ENCODE data around the gene OSBPL3. TPM values are rescaled to one million over a fixed set of nuclear protein-coding genes. Genes with fewer than 3 reads are reported as not detected.

Gene OSBPL3
- total and polyA plus RNA-seq, 7 donors = 0.60 to 6.3 (median 1.8) TPM

DNA sequence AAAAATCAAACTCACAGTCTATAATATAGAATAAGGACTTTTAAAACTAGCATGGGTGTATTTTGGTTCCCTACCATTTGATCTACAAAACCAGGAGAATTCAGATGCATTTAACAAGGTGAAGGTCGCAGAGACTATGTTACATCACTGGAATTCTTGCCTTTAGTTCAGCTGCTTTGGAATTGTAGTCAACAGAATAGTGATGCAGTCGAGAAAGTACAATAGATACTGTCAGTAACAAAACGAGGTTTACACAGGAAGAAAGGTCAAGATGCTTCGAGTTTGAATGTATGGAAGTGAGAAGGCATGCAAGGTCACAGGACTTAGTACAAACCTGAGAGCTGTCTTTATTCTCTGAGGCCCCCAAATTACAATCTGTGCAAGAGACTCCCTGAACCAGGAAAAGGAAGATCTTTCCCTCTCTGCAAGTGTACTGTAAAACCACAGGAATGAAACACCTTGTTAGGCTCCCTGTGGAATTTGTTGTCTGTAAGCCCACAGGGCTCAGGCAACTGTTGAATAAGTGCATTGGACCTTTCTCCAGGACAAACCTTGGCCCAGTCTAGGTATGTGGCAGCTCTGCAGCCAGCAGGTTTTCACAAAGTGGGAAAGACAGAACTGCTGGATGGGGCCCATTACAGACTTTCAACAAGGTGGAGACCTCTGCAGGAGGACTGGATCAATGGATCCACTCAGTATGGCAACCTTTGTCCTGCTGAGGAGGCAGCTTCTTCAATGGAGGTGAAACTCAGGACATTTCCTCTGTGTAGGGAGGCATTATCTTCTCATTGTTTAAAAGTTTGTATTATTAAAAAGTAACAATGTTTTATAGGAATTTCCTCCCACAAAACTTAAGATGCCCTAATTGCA, 121.6 kb downstream of the OSBPL3 start:
- no peaks in the 10 kb centered on the region for H3K27me3 ChIP-seq
- no peak overlapping the region for H3K4me3 ChIP-seq
- H3K9me3 ChIP-seq = no peaks in the 10 kb centered on the region
- peaks cover 0 to 6% (median 0%) of the 10 kb centered on the region in 4 donors for H3K4me1 ChIP-seq
- no peaks in the 10 kb centered on the region for H3K36me3 ChIP-seq
- intact Hi-C loops (cut with DNase I) = no loop called here
- TF ChIP-seq EP300 (IDR thresholded peaks at IDR 0.05) = no peak
- TF ChIP-seq, protein P1, sequence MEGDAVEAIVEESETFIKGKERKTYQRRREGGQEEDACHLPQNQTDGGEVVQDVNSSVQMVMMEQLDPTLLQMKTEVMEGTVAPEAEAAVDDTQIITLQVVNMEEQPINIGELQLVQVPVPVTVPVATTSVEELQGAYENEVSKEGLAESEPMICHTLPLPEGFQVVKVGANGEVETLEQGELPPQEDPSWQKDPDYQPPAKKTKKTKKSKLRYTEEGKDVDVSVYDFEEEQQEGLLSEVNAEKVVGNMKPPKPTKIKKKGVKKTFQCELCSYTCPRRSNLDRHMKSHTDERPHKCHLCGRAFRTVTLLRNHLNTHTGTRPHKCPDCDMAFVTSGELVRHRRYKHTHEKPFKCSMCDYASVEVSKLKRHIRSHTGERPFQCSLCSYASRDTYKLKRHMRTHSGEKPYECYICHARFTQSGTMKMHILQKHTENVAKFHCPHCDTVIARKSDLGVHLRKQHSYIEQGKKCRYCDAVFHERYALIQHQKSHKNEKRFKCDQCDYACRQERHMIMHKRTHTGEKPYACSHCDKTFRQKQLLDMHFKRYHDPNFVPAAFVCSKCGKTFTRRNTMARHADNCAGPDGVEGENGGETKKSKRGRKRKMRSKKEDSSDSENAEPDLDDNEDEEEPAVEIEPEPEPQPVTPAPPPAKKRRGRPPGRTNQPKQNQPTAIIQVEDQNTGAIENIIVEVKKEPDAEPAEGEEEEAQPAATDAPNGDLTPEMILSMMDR (IDR thresholded peaks at IDR 0.05) = no peak
- TF ChIP-seq POLR2AphosphoS5 (IDR thresholded peaks at IDR 0.05) = no peak
- TF ChIP-seq POLR2A (IDR thresholded peaks at IDR 0.05) = no peak
- DNase-seq = no peak
- WGBS, 2 donors = 71 to 79% methylated on average over 4 of the region's 4 CpGs
- H3K27ac ChIP-seq = no peak overlapping the region

DNA sequence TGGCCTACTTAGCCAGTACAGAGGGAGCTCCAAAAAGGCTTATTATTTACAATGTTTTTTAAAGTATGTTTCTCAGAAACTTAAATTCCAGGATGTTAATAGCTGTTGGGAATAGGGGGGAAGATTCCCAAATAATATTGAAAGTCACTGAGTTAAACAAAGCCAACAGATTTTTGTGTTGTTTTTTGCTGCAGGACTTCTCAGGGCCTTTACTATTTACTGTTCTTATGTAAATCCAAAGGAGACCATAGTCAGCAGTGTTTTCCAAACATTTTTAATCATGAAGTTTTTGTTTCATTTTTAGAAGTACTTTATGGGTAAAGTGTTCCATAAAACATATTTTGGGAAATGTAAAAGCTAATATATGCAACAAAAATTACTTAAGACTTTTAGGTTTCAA, 122.4 kb downstream of the OSBPL3 start:
- no peaks in the 10 kb centered on the region for H3K36me3 ChIP-seq
- H3K9me3 ChIP-seq = no peaks in the 10 kb centered on the region
- no peak overlapping the region for H3K27ac ChIP-seq
- peaks cover 0 to 6% (median 0%) of the 10 kb centered on the region in 4 donors for H3K4me1 ChIP-seq
- intact Hi-C loops (cut with DNase I) = no loop called here
- TF ChIP-seq EP300 (IDR thresholded peaks at IDR 0.05) = no peak
- no peak for TF ChIP-seq POLR2A (IDR thresholded peaks at IDR 0.05)
- TF ChIP-seq, protein P1 (IDR thresholded peaks at IDR 0.05) = no peak
- no peak for TF ChIP-seq POLR2AphosphoS5 (IDR thresholded peaks at IDR 0.05)
- no peak overlapping the region for H3K4me3 ChIP-seq
- no peaks in the 10 kb centered on the region for H3K27me3 ChIP-seq
- no peak for DNase-seq

DNA sequence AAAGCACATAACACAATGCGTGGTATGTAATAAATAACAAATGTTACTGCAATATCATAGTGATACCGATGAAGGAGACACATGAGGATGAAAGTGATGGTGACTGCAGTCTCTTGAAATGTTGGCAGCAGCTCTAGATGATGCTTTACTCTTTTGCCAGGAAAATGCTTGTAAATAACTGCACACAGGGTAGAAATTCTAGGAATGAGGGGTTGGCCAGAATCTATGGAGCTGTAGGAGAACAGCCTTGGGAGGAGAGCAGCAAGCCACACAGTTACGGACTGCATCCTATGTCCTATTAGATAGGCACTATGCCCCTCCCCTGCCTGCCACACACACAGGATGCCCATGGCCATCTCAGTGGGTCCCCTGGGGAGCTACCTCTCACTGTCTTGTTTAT, 125.1 kb downstream of the OSBPL3 start:
- TF ChIP-seq EP300 (IDR thresholded peaks at IDR 0.05) = no peak
- no peak for TF ChIP-seq POLR2A (IDR thresholded peaks at IDR 0.05)
- no peak for TF ChIP-seq POLR2AphosphoS5 (IDR thresholded peaks at IDR 0.05)
- TF ChIP-seq, protein P1 (IDR thresholded peaks at IDR 0.05) = no peak
- no peak for DNase-seq
- intact Hi-C loops (cut with DNase I) = no loop called here
- Histone ChIP-seq H3K4me1 (peaks cover 0 to 6% (median 0%) of the 10 kb centered on the region in 4 donors), H3K27me3 (no peaks in the 10 kb centered on the region), H3K27ac (no peak overlapping the region), H3K36me3 (no peaks in the 10 kb centered on the region), H3K4me3 (no peak overlapping the region), H3K9me3 (no peaks in the 10 kb centered on the region)
- WGBS, 2 donors = 92 to 94% methylated on average over 3 of the region's 3 CpGs

DNA sequence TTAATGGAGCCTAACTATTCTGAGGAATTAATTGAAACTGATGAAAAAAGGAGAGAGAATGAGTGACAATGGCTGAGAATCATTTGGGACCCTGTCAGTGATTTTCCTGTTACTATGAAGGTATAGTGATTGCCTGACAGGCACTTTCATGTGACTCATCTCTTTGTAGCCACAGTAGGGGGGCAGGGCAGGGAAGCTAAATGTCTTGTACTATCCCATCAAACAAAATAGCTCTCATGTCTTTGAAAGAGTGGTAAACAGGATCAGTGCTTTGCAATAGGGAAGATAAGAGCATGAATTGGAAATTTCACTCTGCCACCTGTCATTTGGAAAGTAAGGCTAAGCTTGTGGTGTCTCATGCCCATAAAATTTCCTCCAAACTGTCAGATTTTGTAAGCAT, 128.2 kb downstream of the OSBPL3 start:
- H3K9me3 ChIP-seq = no peaks in the 10 kb centered on the region
- H3K27ac ChIP-seq = no peak overlapping the region
- H3K4me3 ChIP-seq = no peak overlapping the region
- DNase-seq = no peak
- intact Hi-C loops (cut with DNase I) = no loop called here
- H3K36me3 ChIP-seq = no peaks in the 10 kb centered on the region
- peaks cover 0 to 6% (median 0%) of the 10 kb centered on the region in 4 donors for H3K4me1 ChIP-seq
- H3K27me3 ChIP-seq = no peaks in the 10 kb centered on the region
- TF ChIP-seq POLR2A (IDR thresholded peaks at IDR 0.05) = no peak

DNA sequence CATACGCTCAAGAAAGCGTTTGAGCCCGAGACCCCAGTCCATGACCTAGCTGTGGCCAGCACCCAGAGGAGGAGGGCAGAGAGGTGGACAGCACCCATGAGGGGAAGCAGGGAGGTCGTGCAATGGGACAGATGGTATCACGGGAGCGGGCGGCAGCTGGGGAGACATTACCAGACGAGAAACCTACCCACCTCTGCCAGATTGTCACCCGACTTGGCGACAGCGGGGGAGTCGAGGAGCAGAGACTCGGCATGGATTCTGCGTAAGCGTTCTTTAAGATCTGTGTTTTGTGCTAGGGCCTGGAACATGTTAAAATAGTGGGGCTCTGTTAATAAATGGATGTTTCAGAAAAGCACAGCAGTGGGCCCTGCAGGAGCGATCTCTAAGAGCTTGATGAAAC, 131.1 kb downstream of the OSBPL3 start:
- WGBS, 2 donors = 95% methylated on average over 16 of the region's 16 CpGs
- no peak for DNase-seq
- Histone ChIP-seq H3K4me1 (no peaks in the 10 kb centered on the region), H3K36me3 (no peaks in the 10 kb centered on the region), H3K27ac (no peak overlapping the region), H3K9me3 (no peaks in the 10 kb centered on the region), H3K27me3 (no peaks in the 10 kb centered on the region), H3K4me3 (no peak overlapping the region)
- intact Hi-C loops (cut with DNase I) = no loop called here
- TF ChIP-seq POLR2AphosphoS5 (IDR thresholded peaks at IDR 0.05) = no peak
- TF ChIP-seq, protein P1 (IDR thresholded peaks at IDR 0.05) = no peak
- TF ChIP-seq EP300 (IDR thresholded peaks at IDR 0.05) = no peak
- TF ChIP-seq POLR2A (IDR thresholded peaks at IDR 0.05) = no peak

All from sigmoid colon (tissue), 7 donors.